ENCODE results near the gene ZNG1B.
"Not testable (repeated sequence)": the region's sequence is repeated elsewhere in the genome, so short reads cannot be mapped to it uniquely, and the experiment has no call there.

- not testable (repeated sequence) for TF ChIP-seq POLR2A, POLR2AphosphoS5 (IDR thresholded peaks at IDR 0.05; ENCODE audit: low read depth, low read length)
Measured at GRCh38 chr2:113517025-113517424, 79.5 kb downstream of the ZNG1B start.
